ENCODE results near the gene ANAPC16.

The ANAPC16 gene

DNA sequence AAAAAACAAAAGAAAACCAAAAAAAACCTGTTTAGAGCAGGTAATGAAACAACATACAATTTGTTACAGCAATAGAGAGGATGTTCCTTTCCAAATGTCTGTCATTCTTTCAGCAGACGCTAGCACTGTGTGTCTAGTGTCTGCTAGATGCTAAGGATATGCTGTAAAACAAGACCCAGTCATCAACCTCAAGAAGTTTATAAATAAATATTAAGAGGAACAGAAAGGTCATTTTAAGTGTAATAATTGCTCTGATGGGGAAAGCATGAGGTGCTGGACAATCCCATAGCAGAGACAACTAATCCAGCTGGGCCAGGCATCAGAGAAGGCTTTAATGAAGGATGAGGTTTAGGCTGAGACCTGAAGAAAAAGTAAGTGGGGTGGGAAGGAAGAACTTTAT, 23.6 kb downstream of the ANAPC16 start:
- in situ Hi-C loops (cut with MboI; ENCODE audit: low sequenced_read_pairs, unreplicated experiment): no loop called here
- TF ChIP-seq, protein P1, sequence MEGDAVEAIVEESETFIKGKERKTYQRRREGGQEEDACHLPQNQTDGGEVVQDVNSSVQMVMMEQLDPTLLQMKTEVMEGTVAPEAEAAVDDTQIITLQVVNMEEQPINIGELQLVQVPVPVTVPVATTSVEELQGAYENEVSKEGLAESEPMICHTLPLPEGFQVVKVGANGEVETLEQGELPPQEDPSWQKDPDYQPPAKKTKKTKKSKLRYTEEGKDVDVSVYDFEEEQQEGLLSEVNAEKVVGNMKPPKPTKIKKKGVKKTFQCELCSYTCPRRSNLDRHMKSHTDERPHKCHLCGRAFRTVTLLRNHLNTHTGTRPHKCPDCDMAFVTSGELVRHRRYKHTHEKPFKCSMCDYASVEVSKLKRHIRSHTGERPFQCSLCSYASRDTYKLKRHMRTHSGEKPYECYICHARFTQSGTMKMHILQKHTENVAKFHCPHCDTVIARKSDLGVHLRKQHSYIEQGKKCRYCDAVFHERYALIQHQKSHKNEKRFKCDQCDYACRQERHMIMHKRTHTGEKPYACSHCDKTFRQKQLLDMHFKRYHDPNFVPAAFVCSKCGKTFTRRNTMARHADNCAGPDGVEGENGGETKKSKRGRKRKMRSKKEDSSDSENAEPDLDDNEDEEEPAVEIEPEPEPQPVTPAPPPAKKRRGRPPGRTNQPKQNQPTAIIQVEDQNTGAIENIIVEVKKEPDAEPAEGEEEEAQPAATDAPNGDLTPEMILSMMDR (IDR thresholded peaks at IDR 0.05; ENCODE audit: borderline replicate concordance, control extremely low read depth, extremely low read depth, insufficient read depth, missing control alignments): no peak
- DNase-seq (ENCODE audit: low spot score): no peak

DNA sequence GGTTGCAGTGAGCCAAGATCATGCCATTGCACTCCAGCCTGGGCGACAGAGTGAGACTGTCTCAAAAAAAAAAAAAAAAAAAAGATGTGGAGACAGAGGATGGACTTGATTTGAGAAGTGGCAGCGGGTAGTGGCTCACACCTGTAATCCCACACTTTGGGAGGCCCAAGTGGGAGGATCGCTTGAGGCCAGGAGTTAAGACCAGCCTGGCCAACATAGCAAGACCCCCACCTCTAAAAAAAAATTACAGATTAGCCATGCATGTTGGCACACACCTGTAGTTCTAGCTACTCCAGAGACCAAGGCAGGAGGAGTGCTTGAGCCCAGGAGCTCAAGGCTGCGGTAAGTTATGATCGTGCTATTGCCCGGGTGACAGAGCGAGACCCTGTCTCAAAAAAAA, 24.6 kb downstream of the ANAPC16 start:
- TF ChIP-seq, protein P1 (IDR thresholded peaks at IDR 0.05; ENCODE audit: borderline replicate concordance, control extremely low read depth, extremely low read depth, insufficient read depth, missing control alignments): no peak
- in situ Hi-C loops (cut with MboI; ENCODE audit: low sequenced_read_pairs, unreplicated experiment): no loop called here
- no peak for DNase-seq (ENCODE audit: low spot score)

DNA sequence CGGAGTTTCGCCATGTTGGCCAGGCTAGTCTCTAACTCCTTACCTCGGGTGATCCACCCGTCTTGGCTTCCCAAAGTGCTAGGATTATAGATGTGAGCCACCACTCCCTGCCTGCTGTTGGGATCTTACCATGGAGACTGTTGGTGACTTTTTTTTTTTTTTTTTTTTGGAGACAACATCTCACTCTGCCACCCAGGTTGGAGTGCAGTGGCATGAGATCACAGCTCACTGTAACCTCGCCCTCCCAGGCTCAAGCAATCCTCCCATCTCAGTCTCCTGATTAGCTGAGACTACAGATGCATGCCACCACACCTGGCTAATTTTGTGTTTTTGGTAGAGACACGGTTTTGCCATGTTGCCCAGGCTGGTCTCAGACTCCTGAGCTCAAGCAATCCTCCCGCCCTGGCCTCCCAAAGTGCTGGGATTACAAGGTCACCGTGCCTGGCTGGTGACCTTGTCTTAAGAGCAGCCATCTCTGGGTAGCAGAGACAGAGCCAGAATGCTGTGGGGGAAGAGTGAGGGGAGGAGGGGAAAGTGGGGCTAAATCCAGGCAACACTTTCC, 26.0 kb downstream of the ANAPC16 start:
- no peak for DNase-seq (ENCODE audit: low spot score)
- TF ChIP-seq, protein P1 (IDR thresholded peaks at IDR 0.05; ENCODE audit: borderline replicate concordance, control extremely low read depth, extremely low read depth, insufficient read depth, missing control alignments): no peak
- in situ Hi-C loops (cut with MboI; ENCODE audit: low sequenced_read_pairs, unreplicated experiment): no loop called here

DNA sequence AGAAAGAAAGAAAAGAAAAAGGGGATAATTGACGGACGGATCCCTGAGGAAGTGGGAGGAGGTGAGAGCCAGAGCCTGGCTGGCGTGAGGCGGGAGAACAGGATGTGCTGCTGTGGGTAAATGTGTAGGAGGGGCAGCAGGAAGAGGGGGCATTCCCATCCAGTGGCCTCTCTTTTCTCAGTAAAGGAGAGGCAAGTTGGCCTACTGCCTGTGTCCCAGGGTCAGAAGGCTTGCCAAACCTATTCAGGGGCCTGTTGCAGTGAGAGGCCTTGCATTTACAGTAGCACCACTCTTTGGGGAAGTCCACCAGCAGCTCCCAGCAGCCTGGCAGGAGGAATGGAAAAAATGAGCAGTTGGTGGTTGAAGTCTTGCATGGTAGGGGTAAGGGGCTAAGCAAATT, 26.9 kb downstream of the ANAPC16 start:
- TF ChIP-seq, protein P1 (IDR thresholded peaks at IDR 0.05; ENCODE audit: borderline replicate concordance, control extremely low read depth, extremely low read depth, insufficient read depth, missing control alignments): no peak
- in situ Hi-C loops (cut with MboI; ENCODE audit: low sequenced_read_pairs, unreplicated experiment): no loop called here
- DNase-seq (ENCODE audit: low spot score): no peak

DNA sequence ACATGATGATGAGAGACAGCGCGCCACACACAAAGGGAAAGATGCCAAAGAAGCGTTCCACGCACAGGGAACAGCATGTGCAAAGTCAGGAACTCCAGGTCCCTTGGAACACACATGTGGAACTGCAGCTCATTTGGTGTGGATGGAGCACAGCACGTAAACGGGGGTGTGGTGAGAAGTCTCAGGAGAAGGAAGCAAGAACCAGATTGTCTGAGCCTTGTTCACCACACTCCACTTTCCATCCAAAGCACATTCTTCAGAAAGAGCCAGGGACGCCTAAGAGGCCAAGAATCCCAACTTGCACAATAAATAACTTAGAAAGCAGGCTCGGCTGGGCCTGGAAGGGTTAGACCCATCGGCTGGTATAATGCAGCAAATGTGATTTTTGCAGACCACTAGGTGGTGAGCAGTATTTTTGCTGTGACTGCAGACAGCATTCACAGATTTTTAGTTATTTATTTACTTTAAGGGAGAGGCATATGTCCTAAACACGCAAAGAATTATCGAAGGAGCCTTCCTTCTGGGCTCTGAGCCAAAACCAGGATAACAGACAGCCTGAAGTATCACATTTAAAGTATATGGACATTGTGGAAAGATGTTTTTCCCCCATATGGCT, 28.1 kb downstream of the ANAPC16 start:
- TF ChIP-seq, protein P1 (IDR thresholded peaks at IDR 0.05; ENCODE audit: borderline replicate concordance, control extremely low read depth, extremely low read depth, insufficient read depth, missing control alignments): no peak
- DNase-seq (ENCODE audit: low spot score): no peak
- in situ Hi-C loops (cut with MboI; ENCODE audit: low sequenced_read_pairs, unreplicated experiment): no loop called here

DNA sequence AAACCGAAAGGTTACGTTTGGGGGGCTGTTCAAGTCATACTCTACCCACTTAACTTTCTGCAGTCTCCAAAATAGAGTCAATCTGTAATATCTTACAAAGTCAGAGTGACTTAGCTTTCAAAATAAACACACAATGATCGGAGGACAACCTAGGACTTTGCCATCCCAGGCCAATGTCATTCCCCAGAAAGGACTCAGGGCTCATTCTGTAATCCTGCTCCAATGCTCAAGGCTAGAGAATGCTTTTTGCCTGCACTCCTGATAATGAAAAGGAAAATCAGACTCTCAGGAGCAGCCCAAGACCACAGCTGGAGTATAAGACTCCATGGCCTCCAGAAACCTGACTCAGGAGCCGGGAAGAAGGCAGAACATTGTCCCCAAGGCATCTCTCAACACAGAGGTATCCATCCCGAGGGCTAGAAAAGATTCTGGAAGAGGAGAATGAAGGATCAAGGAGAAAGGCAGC, 28.8 kb downstream of the ANAPC16 start:
- in situ Hi-C loops (cut with MboI; ENCODE audit: low sequenced_read_pairs, unreplicated experiment): no loop called here
- TF ChIP-seq, protein P1 (IDR thresholded peaks at IDR 0.05; ENCODE audit: borderline replicate concordance, control extremely low read depth, extremely low read depth, insufficient read depth, missing control alignments): no peak
- no peak for DNase-seq (ENCODE audit: low spot score)

Measured in GM13976 (cell line).